NOMO-1 (cell line): Measurements from ENCODE around the gene CPE.
"Not testable (repeated sequence)": the region's sequence is repeated elsewhere in the genome, so short reads cannot be mapped to it uniquely, and the experiment has no call there.

ENCODE experiments used
- DNase-seq, 2 experiments: peaks; one replicate each; lab custom pipeline; 2025; ENCODE audit not compliant: unreplicated experiment in 2 of 2; lab: John Stamatoyannopoulos, UW

The CPE gene

DNA sequence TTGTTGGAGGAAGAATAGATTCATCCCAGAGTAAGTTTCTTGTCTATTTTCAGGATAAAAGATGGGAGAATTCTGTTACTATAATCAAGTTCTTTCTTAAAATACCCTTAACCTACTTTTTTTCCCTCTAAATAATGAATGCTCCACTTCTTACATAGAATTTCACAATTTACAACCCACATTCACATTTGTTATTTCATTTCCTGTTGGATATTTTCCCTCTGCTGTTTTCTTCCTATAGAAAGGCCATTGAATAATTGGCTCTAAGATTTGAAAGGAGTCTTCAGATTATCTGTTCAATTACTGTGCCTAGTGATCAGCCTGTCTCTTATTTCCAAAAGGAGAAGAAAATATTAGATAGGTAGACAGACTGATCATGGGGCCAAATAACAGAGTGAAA, 79.7 kb downstream of the CPE start:
- no peak for DNase-seq

DNA sequence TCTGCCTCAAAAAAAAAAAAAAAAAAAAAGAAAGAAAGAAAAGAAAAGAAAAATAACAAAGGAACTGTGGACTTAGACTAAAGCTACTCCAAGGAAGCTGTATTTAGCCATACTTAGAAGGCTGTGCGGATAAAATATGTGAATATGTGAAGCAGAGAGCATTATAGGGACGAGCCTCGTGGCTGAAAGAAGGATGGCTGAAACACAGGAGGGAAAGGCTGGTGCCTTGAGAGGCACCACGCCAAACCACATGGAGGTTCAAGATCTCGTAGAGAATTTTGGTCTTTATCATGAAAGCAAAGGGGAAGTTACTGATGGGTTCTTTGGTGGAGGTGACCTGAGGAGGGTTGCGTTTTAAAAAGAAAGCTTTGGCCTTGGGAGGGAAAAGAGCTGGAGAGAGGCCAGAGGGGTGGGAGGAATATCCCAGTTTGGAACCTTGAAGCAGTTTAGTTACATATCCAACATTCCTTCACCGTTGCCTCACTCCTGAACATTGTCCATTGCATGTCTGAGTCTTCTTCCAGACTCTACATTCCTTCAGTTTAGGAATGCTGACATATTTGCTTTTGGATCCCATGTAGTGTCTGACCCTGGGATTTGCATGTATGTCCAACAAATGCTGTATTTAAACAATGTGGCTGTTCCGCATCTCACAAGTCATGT, 82.5 kb downstream of the CPE start:
- no peak for DNase-seq

DNA sequence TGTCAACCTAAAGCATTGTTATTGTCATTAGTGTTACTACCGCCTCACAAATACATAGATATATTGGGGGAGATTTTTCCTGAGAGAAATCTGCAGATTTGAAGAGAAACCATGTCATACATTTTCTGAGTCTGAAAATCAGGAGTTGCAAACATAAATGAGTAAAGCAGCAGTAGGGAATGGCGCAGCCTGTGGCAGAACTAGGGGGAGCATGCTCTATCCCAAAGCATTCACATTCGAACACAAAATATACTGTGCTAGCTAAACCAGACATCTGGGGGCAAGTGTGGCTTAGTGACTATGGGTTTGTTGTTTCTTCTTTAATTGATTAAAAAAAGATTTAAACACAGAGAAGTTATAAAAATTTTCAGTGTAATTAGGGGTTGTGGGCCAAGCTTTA, 83.2 kb downstream of the CPE start:
- no peak for DNase-seq

DNA sequence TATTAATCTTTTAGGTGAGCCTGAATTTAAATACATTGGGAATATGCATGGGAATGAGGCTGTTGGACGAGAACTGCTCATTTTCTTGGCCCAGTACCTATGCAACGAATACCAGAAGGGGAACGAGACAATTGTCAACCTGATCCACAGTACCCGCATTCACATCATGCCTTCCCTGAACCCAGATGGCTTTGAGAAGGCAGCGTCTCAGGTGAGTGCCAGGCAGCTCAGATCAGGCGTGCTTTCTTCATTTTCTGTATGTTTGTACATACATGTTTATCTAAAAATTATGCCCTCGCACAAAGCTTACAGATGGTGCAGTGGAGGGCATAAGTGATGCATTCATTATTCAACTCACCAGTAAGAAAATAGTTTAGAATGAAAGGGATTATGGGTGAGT, 85.6 kb downstream of the CPE start:
- DNase-seq = no peak

DNA sequence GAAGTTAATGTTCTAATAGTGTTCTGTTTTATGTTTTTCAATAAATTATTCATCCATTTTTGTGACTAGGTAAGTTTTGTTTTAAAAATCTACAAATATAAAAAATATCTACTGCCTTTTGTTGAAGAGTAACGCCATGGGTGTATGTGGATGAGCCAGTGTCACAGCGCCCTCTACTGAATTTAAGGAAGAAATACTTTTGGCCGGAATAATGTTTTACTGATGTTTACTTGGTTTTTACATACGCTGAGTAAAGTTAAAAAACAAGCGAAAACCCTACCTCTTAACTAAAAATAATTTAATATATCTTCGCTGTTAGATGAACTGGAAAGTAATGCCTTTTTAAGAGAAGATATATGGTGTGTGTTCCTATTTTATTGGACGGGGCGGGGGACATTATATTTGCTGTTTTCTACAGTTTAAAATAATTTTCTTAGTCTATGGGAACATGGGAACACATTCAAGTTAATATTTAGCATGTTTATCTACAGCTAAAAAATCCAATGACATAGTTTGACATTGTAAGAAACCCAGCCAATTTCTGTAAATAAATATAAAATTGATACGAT, 86.1 kb downstream of the CPE start:
- peak; percentile 19 to 61 for DNase-seq

DNA sequence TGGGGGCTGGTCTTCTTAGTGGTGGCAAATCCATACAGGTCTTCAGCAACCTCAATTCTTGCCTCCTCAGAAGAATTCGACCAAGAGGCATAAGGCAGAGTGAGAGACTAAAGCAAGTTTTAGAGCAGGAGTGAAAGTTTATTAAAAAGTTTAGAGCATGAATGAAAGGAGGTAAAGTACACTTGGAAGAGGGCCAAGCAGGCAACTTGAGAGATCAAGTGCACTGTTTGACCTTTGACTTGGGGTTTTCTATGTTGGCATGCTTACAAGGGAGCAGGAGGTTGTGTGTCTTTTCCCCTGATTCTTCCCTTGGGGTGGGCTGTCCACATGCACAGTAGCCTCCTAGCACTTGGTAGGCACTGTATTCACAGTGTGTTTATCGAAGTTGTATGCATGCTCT, 91.2 kb downstream of the CPE start:
- no peak for DNase-seq

DNA sequence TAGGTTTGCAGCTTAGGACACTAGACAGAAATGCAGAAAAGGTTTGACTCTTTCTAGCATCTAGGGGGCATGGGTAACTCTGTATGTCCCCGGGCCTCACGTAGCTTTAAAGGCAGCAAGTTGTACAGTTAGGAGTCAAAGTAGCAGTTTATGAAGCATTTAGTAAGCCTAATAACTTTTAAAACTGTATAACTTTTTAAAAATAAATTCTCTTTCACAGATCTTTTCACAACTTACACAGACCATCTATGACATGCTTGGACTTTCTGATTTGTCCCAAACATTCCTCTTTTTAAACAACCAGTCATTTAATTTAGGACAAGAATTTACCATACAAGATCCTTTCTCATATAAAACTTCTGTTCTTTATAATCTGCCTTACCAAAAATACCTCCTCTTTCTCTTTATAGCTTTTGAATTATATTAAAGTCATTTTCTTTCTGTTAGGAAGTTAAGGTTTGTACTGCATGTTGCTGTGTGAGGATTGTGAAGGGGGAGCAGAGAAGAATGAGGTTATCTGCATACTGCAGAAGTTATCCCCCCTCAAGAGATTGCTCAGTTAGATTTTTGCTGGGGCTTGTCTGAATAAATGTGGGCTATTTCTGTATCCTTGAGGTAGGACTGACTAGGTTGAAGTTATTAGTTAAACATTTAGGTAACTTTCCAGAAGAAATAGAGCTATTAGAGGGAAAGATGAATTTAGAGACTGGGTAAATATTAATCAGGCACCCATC, 94.3 kb downstream of the CPE start:
- no peak for DNase-seq

DNA sequence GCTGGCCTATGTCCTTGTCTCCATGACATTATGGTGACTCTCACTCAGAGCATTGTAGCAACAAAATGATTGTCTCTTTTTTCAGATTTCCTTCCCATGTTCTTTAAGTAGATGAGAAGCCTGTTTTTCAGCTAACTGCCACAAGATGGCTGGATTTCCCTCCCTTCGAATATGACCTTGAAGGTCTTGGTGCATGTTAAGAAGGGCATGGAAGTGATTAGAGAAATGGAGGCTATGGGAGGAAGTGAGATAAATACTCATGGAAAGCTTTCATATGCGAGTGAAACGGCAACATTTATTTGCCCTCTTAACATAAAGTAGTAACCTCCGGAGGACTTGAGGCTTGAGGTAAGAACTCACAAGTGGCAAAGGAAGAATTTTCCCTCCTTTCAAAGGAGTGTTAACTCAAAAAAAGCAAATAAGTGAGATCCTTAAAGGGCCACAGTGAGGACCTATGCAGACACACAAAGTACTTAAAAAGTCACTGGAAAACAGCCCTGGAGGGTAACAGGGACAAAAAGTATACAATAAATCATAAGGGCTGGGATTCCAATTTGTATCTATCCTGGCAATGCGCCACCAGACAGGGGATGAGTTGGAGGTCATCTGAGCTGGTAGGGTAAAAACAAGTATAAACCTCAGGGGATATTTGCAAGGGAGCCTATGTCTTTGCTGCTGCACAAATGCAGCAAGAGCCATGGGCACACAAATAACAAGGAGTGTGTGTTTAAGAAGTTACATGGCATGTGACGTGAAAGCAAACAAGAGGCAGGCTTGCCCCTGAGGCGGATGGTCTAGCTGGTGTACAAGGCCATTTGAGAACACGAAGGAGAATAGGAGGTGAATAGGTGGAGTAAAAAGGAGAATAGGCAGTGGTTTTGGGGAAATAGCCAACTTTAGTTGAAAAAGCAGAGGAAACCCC, 96.2 kb downstream of the CPE start:
- no peak for DNase-seq

DNA sequence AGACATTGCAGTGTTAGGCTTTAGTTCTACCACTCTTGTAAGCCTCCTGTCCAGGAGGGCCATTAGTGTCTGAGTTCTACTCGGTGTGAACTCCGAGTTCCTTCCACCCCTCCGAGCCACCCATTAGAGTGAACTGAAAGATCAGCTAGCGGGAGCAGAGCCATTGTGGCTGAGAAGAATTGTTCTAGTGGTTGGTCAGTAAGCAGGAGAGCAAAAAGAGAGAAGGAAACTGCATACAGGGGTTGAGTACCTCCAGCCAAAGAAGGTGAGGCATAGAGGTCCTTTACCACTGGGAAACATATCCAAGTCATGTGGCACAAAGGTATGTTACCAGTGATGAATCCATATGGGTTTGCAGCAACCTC, 96.9 kb downstream of the CPE start:
- DNase-seq = no peak

DNA sequence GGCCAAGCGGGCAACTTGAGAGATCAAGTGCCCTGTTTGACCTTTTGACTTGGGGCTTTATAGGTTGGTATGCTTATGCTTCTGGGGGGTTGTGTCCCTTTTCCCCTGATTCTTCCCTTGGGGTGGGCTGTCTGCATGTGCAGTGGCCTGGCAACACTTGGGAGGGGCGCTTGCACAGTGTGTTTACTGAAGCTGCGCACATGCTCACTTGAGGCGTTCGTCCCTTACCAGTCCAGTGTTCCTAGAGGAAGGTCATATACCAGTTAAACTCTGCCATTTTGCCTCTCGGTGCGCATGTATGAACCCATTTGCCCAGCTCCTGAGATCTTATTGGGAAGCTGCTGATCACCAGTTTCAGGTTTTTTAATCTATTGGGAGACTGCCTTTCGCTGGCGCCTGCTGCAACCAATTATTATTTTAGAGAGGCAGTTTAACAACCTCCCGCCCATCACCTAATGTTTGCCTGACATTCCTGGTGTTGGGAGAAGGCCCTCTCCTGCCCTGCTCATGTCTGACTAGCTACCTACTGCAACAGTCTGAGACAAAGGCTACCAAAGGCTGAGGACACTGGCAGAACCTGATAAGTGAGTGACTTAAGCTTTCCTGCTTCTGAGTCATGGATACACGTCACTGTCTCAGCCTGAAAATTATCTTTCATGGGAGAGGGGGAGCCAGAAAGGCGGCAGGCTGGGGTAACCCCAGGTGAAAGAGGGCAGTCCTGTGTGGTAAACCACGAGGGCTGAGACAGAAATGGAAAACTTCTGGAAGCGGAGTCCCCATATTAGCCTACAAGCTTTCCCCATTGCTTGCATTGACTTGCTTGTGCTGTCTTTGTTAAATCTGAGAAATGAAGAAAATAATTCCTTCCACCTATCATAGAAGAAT, 97.6 kb downstream of the CPE start:
- DNase-seq = no peak

DNA sequence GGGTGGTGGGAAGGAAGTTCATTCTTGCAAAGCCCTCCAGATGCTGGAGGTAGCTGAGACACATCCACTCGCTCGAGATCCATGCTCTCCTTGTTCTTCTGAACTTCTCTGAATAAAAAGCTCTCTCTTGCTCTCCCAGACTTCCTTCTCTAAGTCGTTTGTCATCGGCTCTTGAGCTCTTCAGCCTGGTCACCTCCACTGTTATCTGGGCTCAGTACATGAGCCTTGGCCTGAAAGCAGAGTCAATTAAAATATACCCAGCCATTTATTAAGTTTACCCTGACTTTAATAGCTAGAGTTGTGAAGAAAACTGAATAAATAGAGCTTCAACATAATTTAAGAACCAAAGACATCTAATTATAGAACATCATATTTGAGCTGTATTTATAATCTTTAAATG, 99.0 kb downstream of the CPE start:
- no peak for DNase-seq

DNA sequence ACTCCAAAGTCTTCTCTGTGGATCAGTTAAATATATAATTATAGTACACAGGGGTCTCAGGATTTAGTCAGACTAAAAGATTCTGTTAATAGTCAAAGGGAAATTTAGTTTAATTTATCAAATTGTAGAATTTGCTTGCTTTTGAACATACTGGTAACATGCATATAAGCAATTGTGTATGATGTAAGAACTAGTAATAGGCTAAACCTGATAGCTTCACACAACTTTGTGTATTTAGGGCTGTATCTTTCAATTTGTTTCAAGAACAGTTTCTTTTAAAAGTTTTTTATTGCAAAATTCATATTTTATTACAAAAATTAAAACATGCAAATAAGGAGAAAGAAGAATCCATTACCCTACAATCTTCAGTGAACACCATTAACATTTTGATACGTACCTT, 99.5 kb downstream of the CPE start:
- DNase-seq = no peak

DNA sequence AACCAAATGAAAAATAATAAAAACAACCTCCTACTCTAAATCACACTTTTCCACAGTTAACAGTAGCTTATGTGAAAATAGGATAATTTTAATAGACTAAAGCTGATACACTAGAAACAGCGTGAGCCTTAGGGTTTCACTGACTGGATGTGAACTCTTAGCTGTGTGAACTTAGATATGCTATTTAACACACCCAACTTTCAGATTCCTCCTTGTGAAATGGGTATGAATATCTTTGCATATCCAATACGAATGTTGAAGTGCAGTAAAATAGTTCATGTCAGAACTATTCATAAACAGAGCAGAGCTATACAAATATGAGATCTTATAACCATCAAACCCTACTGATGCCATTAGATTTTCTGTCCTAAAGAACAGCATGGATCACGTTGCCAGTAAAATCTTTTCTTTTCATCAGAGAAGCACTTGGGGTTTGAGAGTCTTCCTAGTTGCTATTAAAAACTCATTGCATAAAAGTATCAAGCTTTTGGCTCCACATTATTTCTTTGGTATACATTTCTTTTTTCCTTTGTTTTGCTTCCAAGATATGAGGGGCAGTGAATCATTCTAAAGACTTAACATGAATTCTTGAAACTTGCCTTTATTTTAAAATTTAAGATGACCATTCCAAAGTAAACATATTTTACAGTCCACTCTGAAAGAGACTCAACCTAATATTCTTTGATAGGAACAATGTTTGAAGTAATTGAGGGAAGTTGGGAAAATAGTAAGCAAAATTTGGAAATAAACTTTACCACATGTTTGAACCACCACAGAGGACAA, 102.4 kb downstream of the CPE start:
- no peak for DNase-seq

DNA sequence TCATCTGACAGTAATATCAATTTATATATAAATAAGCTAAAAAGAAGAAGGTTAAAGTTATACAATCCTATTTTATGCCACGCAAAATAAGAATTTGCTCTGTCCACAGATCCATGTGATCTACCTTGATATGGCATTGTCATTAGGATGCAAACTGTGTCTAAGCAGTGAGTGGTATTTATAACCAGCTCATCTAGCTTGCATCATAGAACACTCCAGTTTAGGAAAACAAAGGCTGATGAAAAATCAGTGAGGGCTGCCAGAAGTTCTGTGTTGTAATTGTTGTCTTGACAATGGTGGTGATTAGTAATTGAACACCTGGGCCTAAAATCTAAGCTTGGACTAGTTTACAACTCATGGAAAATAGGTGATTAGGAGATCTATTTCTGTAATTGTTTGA, 111.0 kb downstream of the CPE start:
- no peak for DNase-seq

DNA sequence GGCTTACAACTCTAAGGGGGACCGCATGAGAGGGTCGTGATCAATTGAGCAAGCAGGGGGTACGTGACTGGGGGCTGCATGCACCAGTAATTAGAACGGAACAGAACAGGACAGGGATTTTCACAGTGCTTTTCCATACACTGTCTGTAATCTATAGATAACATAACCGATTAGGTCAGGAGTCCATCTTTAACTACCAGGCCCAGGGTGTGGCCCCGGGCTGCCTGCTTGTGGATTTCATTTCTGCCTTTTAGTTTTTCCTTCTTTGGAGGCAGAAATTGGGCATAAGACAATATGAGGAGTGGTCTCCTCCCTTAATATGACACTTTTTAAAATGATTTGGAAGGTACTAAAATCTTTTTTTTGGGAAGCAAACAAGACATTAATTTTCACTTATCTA, 113.8 kb downstream of the CPE start:
- DNase-seq = not testable (repeated sequence)

DNA sequence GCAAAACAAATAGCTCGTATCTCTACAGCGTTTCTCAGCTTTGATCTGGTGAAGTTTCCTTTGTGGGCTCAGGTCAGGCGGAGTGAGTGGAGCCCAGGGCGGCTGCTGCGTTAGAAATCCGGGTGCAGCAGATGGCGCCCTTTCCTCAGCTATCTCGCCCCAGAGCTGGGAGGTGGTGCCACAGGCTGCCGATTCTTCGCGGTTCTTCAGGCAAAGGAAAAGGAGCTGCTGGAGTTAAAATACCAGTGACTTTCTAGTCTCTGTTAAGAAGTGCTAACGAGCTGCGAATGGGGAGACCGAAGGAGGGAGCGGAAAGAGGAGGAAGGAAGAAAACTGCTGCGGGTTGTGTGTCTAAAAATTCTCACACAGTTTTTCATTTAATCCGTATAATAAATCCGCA, 114.6 kb downstream of the CPE start:
- DNase-seq = peak; percentile 34 to 50

DNA sequence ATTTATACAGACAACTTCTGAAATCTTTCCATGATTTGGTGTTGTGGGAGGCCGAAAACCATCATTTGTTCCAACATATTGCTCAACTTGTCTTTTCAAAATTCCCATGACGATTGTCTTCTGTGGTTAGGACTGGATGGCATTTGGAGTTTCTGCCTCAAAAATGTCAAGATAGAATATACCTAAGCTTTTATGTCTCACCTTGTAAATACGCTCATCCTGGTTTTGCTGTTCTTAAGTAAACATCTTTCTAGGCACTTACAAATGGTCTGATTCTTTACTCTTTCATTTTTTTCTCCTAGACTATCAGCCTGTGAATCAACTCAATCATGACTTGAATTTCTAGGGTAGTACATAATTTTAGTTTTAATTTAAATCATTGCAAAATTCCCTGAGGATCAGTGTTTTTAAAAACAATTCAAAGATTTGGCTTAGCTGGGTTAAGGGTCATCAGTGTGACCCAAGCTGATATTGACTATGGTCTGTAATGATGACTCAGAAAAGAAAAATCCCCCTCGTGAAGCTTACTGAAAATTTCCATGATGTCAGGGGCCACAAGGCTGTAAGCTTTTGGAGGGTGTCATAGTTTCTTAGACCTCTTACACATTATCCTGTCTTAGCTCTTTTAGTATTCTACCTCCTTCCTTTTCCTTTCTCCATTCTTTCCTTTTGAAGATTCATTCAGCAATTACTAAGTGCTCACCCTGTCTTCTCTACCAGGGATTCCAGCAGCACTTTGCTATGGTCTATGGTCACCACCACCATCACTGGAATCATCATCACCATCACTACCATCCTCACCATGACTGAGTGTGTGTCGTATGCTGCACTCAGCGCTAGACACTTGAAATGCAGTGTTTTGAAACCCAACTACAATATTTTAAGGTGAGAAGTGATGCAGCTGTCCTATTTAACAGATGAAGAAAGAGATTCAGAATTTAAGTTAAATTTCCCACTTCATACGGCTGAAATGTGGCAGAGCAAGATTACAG, 124.4 kb downstream of the CPE start:
- no peak for DNase-seq

DNA sequence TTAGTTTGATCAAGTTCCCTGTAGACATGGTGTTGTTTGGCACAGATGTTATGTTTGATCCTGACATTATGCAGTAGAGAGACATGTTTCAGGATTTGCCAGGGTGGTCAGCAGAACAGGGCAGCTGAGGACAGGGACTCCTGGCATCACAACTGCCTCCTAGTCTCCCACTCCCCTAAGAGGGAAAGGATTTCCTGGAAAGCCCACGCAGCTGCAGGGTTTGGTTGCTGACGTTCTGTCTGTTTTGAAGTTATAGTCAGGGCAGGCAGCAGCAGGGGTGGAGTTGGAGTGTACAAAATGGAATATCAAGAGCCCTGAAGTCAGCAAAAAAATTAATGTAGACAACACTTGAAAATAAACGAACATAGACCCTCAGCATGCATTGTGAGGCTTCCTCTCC, 125.4 kb downstream of the CPE start:
- no peak for DNase-seq
